IPS-15b (cell line): Measurements from ENCODE around the gene TMOD4.

ENCODE experiments used
- H3K27me3 ChIP-seq: one replicate; pipeline ENCODE4 v1.6.1; 2013; ENCODE audit warnings: low read length; ENCODE audit not compliant: control insufficient read depth, insufficient read depth
- H3K36me3 ChIP-seq: one replicate; pipeline ENCODE4 v1.6.1; 2013; ENCODE audit warnings: low read length; ENCODE audit not compliant: control insufficient read depth, insufficient read depth
- H3K4me1 ChIP-seq: one replicate; pipeline ENCODE4 v1.6.1; 2013; ENCODE audit warnings: mild to moderate bottlenecking, low read length; ENCODE audit not compliant: control insufficient read depth, insufficient read depth
- H3K4me3 ChIP-seq: one replicate; pipeline ENCODE4 v1.5.1; 2013; ENCODE audit warnings: low read depth, low read length
- H3K9ac ChIP-seq: one replicate; pipeline ENCODE4 v1.6.1; 2013; ENCODE audit warnings: low read depth, mild to moderate bottlenecking, low read length
- H3K9me3 ChIP-seq: one replicate; pipeline ENCODE4 v1.6.1; 2013; ENCODE audit warnings: mild to moderate bottlenecking, low read length; ENCODE audit not compliant: control insufficient read depth, insufficient read depth

TMOD4 gene

GRCh38 chr1:151167116-151167515 lies 8.7 kb downstream of the TMOD4 start:
- Histone ChIP-seq H3K36me3 (peaks cover 6% of the 10 kb centered on the region), H3K4me1 (peaks cover 2% of the 10 kb centered on the region), H3K27me3 (no peaks in the 10 kb centered on the region), H3K9ac (peak overlapping the region; percentile 55), H3K9me3 (no peaks in the 10 kb centered on the region), H3K4me3 (peak overlapping the region; percentile 77)

DNA sequence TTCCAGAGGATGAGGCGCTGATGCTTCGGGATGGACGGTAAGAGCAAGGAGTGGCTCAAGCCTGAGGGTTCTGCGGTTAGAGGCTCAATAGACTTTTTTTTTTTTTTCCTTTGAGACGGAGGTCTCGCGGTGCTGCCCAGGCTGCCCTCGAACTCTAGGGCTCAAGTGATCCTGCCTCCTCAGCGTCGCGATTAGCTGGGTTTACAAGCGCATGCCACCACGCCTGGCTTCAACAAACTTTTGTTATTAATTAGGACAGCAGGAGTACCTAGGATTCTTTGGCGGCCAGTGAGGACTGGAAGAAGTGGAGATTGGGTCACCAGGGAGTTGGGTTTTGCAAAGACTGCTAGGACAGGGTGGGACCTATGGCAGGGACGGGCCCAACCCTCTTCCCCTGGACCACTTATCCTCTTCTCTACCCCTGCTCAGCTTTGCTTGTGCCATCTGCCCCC lies 9.2 kb downstream of the TMOD4 start:
- Histone ChIP-seq H3K27me3 (no peaks in the 10 kb centered on the region), H3K4me3 (peak overlapping the region; percentile 77), H3K36me3 (peaks cover 7% of the 10 kb centered on the region), H3K9me3 (no peaks in the 10 kb centered on the region), H3K9ac (peak overlapping the region; percentile 55), H3K4me1 (peaks cover 2% of the 10 kb centered on the region)

GRCh38 chr1:151165738-151166504 lies 9.9 kb downstream of the TMOD4 start, which contains the start of the genes LYSMD1 and SCNM1:
Gene LYSMD1 (minus strand): TSS chr1:151165902. CDS start chr1:151165258, 644 bp downstream.
Gene SCNM1 (plus strand): TSS chr1:151166144. CDS start chr1:151166153, 9 bp downstream.
- H3K36me3 ChIP-seq: peaks cover 9% of the 10 kb centered on the region
- peaks cover 2% of the 10 kb centered on the region for H3K4me1 ChIP-seq
- H3K9me3 ChIP-seq: no peaks in the 10 kb centered on the region
- H3K27me3 ChIP-seq: no peaks in the 10 kb centered on the region
- H3K4me3 ChIP-seq: peak within 1 kb of the TSS; percentile 77
- H3K9ac ChIP-seq: peak within 1 kb of the TSS; percentile 76

DNA sequence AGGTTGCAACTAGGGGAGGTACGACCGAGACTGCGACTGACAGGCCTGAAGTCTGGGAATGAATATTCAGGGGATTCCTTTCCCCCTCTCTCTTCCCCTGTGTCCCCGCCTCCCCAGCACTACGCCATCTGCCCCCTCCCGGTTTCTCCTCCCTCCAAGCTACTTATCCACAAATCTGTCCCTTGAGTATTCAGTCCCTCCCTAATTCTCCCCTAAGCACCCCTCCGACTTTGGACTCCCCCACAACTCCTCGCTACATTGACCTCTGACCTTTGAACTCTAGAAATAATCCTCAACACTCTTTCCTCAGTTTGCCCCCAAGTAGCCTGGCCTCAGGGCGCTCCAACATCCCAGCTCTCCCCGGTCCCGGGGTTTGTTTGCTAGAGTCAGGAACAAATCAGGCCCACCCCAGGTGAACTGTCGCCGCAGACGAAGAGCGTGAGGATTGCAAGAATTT lies 10.5 kb downstream of the TMOD4 start:
- no peaks in the 10 kb centered on the region for H3K27me3 ChIP-seq
- no peaks in the 10 kb centered on the region for H3K9me3 ChIP-seq
- H3K36me3 ChIP-seq: peaks cover 9% of the 10 kb centered on the region
- H3K9ac ChIP-seq: peak overlapping the region; percentile 76
- peak overlapping the region; percentile 77 for H3K4me3 ChIP-seq
- H3K4me1 ChIP-seq: peaks cover 2% of the 10 kb centered on the region

DNA sequence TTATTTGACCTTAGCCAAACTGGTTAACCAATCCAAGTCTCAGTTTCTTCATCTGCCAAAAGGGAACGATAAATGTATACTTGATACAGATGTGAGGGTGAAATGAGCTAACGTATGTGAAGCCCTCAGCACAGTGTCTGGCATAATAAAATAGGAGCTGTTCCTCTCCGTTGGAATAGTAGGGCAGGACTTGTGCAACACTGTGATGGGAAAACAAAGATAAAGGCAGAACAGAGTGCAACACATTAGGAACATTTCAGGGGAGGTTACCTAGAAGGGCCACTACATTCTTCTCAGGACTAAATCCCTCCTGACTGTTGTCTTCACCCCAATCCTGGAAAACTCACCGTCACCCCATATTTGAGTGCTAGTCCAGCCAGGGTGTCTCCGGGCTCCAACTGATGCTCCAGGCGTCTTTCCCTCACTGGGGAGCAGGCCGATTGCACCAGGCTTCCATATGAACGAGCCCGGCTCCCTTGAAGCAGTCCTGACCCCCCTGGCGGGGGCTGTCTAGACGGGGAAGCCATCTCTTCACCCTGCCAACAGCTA lies 11.0 kb downstream of the TMOD4 start:
- H3K27me3 ChIP-seq: no peaks in the 10 kb centered on the region
- no peaks in the 10 kb centered on the region for H3K9me3 ChIP-seq
- peak overlapping the region; percentile 76 for H3K9ac ChIP-seq
- peaks cover 9% of the 10 kb centered on the region for H3K36me3 ChIP-seq
- H3K4me1 ChIP-seq: peaks cover 2% of the 10 kb centered on the region
- peak overlapping the region; percentile 77 for H3K4me3 ChIP-seq

DNA sequence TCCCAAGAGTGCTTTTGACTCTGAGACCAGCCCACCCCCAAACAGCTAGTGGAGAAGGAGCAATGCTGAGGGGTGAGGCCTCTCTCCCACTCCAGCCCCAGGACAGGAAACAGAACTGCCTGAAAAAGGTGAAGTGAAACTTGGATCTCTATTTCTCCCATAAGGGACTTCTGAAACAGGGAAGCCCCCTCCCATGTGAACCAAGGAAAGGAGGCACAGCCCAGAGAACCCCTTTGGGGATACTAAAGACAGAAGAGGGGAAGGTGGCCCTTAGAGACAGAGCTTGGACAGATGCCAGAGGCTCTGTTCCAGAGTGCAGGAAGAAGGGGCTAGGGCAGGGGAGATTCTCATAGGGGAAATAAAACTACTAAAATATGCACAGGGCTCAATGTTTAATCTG lies 16.4 kb downstream of the TMOD4 start:
- Histone ChIP-seq H3K4me3 (no peak overlapping the region), H3K36me3 (peaks cover 13% of the 10 kb centered on the region), H3K27me3 (no peaks in the 10 kb centered on the region), H3K4me1 (peaks cover 1% of the 10 kb centered on the region), H3K9ac (no peak overlapping the region), H3K9me3 (no peaks in the 10 kb centered on the region)

DNA sequence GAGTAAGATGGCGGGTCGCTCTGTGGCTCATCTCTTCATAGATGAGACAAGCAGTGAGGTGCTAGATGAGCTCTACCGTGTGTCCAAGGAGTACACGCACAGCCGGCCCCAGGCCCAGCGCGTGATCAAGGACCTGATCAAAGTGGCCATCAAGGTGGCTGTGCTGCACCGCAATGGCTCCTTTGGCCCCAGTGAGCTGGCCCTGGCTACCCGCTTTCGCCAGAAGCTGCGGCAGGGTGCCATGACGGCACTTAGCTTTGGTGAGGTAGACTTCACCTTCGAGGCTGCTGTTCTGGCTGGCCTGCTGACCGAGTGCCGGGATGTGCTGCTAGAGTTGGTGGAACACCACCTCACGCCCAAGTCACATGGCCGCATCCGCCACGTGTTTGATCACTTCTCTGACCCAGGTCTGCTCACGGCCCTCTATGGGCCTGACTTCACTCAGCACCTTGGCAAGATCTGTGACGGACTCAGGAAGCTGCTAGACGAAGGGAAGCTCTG lies 17.0 kb downstream of the TMOD4 start:
- H3K4me3 ChIP-seq: no peak overlapping the region
- no peaks in the 10 kb centered on the region for H3K9me3 ChIP-seq
- H3K27me3 ChIP-seq: no peaks in the 10 kb centered on the region
- peaks cover 13% of the 10 kb centered on the region for H3K36me3 ChIP-seq
- H3K9ac ChIP-seq: no peak overlapping the region
- H3K4me1 ChIP-seq: no peaks in the 10 kb centered on the region

- Histone ChIP-seq H3K4me3 (no peak overlapping the region), H3K9ac (no peak overlapping the region), H3K4me1 (no peaks in the 10 kb centered on the region), H3K27me3 (no peaks in the 10 kb centered on the region), H3K36me3 (peaks cover 13% of the 10 kb centered on the region), H3K9me3 (no peaks in the 10 kb centered on the region)
These were observed 17.5 kb downstream of the TMOD4 start for GRCh38 chr1:151158326-151158725.

- Histone ChIP-seq H3K4me3 (no peak overlapping the region), H3K36me3 (peaks cover 13% of the 10 kb centered on the region), H3K9me3 (no peaks in the 10 kb centered on the region), H3K4me1 (no peaks in the 10 kb centered on the region), H3K9ac (no peak overlapping the region), H3K27me3 (no peaks in the 10 kb centered on the region)
These were observed 18.7 kb downstream of the TMOD4 start for GRCh38 chr1:151157067-151157531.

- no peaks in the 10 kb centered on the region for H3K4me1 ChIP-seq
- H3K9ac ChIP-seq: no peak within 1 kb of the TSS
- no peaks in the 10 kb centered on the region for H3K27me3 ChIP-seq
- peaks cover 11% of the 10 kb centered on the region for H3K36me3 ChIP-seq
- no peaks in the 10 kb centered on the region for H3K9me3 ChIP-seq
- no peak within 1 kb of the TSS for H3K4me3 ChIP-seq
These were observed 19.3 kb downstream of the TMOD4 start, which contains the start of gene TNFAIP8L2 for GRCh38 chr1:151156515-151156819. Gene TNFAIP8L2 (plus strand): TSS chr1:151156649. CDS start chr1:151158698, 2,049 bp downstream.

GRCh38 chr1:151147665-151148064 lies 28.1 kb downstream of the TMOD4 start:
- H3K9ac ChIP-seq: no peak overlapping the region
- H3K27me3 ChIP-seq: peaks cover 19% of the 10 kb centered on the region
- no peaks in the 10 kb centered on the region for H3K9me3 ChIP-seq
- no peaks in the 10 kb centered on the region for H3K36me3 ChIP-seq
- no peak overlapping the region for H3K4me3 ChIP-seq
- H3K4me1 ChIP-seq: peaks cover 25% of the 10 kb centered on the region

DNA sequence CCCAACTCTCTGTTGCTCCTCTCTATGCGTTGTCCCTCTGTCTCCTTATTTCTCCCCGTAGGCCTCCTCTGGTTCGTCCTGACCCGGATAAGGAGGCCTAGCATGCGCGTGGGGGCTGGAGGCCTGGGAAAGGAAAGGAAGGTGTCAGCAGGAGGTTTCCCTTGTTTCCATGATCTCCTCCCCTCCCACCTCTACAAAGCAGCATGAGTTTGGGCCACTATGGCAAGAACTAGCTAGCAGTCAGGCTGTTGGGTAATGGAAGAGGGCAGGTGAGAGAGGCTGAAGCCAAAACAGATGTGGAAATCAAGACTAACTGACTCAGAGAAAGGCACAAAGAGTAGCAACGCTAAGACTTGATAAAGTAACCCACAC lies 28.7 kb downstream of the TMOD4 start:
- Histone ChIP-seq H3K4me3 (peak overlapping the region; percentile 83), H3K36me3 (no peaks in the 10 kb centered on the region), H3K27me3 (peaks cover 19% of the 10 kb centered on the region), H3K9ac (no peak overlapping the region), H3K4me1 (peaks cover 25% of the 10 kb centered on the region), H3K9me3 (no peaks in the 10 kb centered on the region)
